ENCODE results near the gene PARD6A. TPM values are rescaled to one million over a fixed set of nuclear protein-coding genes. Genes with fewer than 3 reads are reported as not detected.

The PARD6A gene
- total and polyA plus RNA-seq, 2 of the 13 experiments (the other 11 are each of a cell fraction or from before 2014, with no cell fraction given): 3.5 to 4.3 TPM

DNA sequence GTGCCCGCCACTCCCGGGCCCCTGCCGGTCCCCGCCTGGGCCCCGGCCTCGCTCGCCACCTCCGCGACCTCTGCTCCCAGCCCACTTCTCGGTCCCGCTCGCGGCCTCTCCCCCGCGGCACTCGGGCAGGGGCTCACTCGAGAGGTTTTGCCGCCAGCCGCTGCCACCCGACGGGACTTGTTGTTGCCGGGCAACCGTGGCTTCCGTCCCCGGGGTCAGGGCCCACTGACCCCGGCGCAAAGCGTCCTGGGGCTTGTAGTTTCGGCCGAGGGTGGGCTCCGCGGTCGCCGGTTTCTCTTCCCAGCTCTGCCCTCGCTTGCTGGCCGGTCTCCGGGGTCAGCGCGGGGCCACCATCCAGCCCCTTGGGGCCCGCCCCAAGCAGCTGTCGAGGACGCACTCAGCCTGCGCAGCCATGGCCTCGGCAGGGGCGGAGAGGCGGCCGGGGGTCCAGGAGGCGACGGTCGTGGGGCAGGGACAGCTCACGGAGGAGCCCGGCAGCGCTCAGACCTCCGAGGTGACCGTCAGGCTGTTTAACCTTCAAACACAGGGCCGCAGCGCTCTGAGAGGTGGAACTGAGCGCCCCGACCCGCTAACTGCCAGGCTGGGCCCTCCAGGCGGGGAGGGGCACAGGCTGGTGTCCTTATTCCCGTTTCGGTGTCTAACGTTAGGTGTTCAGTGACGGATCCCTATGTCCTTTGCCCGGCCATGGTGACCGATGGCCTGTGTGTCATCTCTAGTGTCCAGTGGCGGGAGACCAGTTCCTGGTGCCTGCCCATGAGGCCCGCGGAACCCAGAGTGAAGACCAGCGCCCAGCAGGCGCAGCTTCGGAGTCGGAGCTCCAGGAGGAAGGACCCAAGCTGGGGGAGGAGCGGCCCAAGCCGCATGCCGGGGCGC lies 6.0 kb downstream of the PARD6A start, which contains the start of the genes C16orf86 and ENKD1 (continued):
- TF ChIP-seq, protein P1, sequence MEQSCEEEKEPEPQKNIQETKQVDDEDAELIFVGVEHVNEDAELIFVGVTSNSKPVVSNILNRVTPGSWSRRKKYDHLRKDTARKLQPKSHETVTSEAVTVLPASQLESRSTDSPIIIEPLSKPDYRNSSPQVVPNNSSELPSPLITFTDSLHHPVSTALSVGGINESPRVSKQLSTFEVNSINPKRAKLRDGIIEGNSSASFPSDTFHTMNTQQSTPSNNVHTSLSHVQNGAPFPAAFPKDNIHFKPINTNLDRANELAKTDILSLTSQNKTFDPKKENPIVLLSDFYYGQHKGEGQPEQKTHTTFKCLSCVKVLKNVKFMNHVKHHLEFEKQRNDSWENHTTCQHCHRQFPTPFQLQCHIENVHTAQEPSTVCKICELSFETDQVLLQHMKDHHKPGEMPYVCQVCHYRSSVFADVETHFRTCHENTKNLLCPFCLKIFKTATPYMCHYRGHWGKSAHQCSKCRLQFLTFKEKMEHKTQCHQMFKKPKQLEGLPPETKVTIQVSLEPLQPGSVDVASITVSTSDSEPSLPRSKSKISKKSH (CRISPR knock-in tag; IDR thresholded peaks at IDR 0.05; ENCODE audit: borderline replicate concordance): peak; percentile 86; the same call in 1 of the 2 replicates
- TF ChIP-seq ZNF232 (CRISPR knock-in tag; IDR thresholded peaks at IDR 0.05; ENCODE audit: borderline replicate concordance) (peak; percentile 20; the same call in 1 of the 2 replicates), ZNF549 (CRISPR knock-in tag; IDR thresholded peaks at IDR 0.05) (peak; percentile 72; the same call in 1 of the 2 replicates), FOXK1 (CRISPR knock-in tag; IDR thresholded peaks at IDR 0.05; ENCODE audit: borderline replicate concordance, low read depth) (0 out of 2 replicates have a peak, but pooled peaks have one; percentile 13), ZNF720 (CRISPR knock-in tag; IDR thresholded peaks at IDR 0.05) (no peak), ZNF773 (CRISPR knock-in tag; IDR thresholded peaks at IDR 0.05; ENCODE audit: borderline replicate concordance) (no peak; the same call in 1 of the 2 replicates), ISX (CRISPR knock-in tag; conservative IDR thresholded peaks at IDR 0.05) (0 out of 2 replicates have a peak, but pooled peaks have one; percentile 24), YEATS4 (CRISPR knock-in tag; IDR thresholded peaks at IDR 0.05; ENCODE audit: borderline replicate concordance) (peak; percentile 73; the same call in 1 of the 2 replicates), ZNF263 (CRISPR knock-in tag; IDR thresholded peaks at IDR 0.05) (no peak; the same call in 1 of the 2 replicates), KDM5A (IDR thresholded peaks at IDR 0.05; ENCODE audit: borderline replicate concordance, low read length) (0 out of 2 replicates have a peak, but pooled peaks have one; percentile 43), NR3C1 (CRISPR knock-in tag; IDR thresholded peaks at IDR 0.05) (no peak; the same call in 1 of the 2 replicates), GABPA (IDR thresholded peaks at IDR 0.05; ENCODE audit: low read depth, low read length) (no peak), GABPA (CRISPR knock-in tag; IDR thresholded peaks at IDR 0.05; ENCODE audit: low read depth) (peak; percentile 92), YEATS2 (CRISPR knock-in tag; IDR thresholded peaks at IDR 0.05; ENCODE audit: borderline replicate concordance) (peak; percentile 36; the same call in 1 of the 2 replicates), ZNF530 (CRISPR knock-in tag; IDR thresholded peaks at IDR 0.05; ENCODE audit: low read depth) (no peak), ELF1 (CRISPR knock-in tag; IDR thresholded peaks at IDR 0.05) (peak; percentile 75), ZNF253 (CRISPR knock-in tag; IDR thresholded peaks at IDR 0.05; ENCODE audit: borderline replicate concordance) (no peak), HNRNPLL (IDR thresholded peaks at IDR 0.05; ENCODE audit: low read depth, low read length, poor library complexity, severe bottlenecking) (peak; percentile 35)
- TF ChIP-seq, protein P2, sequence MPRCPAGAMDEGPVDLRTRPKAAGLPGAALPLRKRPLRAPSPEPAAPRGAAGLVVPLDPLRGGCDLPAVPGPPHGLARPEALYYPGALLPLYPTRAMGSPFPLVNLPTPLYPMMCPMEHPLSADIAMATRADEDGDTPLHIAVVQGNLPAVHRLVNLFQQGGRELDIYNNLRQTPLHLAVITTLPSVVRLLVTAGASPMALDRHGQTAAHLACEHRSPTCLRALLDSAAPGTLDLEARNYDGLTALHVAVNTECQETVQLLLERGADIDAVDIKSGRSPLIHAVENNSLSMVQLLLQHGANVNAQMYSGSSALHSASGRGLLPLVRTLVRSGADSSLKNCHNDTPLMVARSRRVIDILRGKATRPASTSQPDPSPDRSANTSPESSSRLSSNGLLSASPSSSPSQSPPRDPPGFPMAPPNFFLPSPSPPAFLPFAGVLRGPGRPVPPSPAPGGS (CRISPR knock-in tag; IDR thresholded peaks at IDR 0.05): 0 out of 2 replicates have a peak, but pooled peaks have one; percentile 6
- TF ChIP-seq, protein P3, sequence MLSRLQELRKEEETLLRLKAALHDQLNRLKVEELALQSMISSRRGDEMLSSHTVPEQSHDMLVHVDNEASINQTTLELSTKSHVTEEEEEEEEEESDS (CRISPR knock-in tag; IDR thresholded peaks at IDR 0.05; ENCODE audit: borderline replicate concordance): no peak
- TF ChIP-seq, protein P4, sequence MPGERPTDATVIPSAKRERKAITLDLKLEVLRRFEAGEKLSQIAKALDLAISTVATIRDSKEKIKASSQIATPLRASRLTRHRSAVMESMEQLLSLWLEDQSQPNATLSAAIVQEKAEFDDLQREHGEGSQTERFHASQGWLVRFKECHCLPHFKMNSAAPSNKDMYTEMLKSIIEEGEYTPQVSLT (CRISPR knock-in tag; IDR thresholded peaks at IDR 0.05; ENCODE audit: borderline replicate concordance, low read depth): no peak; the same call in 1 of the 2 replicates
- TF ChIP-seq, protein P5, sequence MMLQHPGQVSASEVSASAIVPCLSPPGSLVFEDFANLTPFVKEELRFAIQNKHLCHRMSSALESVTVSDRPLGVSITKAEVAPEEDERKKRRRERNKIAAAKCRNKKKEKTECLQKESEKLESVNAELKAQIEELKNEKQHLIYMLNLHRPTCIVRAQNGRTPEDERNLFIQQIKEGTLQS (CRISPR knock-in tag; IDR thresholded peaks at IDR 0.05): no peak
- TF ChIP-seq, protein P6, sequence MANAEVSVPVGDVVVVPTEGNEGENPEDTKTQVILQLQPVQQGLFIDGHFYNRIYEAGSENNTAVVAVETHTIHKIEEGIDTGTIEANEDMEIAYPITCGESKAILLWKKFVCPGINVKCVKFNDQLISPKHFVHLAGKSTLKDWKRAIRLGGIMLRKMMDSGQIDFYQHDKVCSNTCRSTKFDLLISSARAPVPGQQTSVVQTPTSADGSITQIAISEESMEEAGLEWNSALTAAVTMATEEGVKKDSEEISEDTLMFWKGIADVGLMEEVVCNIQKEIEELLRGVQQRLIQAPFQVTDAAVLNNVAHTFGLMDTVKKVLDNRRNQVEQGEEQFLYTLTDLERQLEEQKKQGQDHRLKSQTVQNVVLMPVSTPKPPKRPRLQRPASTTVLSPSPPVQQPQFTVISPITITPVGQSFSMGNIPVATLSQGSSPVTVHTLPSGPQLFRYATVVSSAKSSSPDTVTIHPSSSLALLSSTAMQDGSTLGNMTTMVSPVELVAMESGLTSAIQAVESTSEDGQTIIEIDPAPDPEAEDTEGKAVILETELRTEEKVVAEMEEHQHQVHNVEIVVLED (CRISPR knock-in tag; IDR thresholded peaks at IDR 0.05; ENCODE audit: borderline replicate concordance): peak; percentile 64; the same call in 1 of the 2 replicates

Measured in HepG2 (cell line).